GM12891 (cell line): ENCODE measurements around the gene OR51B6. TPM values are rescaled to one million over a fixed set of nuclear protein-coding genes. Genes with fewer than 3 reads are reported as not detected.
"Not testable (repeated sequence)": the region's sequence is repeated elsewhere in the genome, so short reads cannot be mapped to it uniquely, and the experiment has no call there.

Source experiments
- DNase-seq: peaks from one replicate; pipeline ENCODE4 v3.0.0; 2011; ENCODE audit warnings: low spot score; ENCODE audit not compliant: insufficient read length
- FAIRE-seq: peaks from 2 replicates; lab custom pipeline; 2011; peaks lifted over from hg19 to GRCh38; lab: Jason Lieb, UNC
- PAX5 ChIP-seq: IDR thresholded peaks from 2 replicates; pipeline ENCODE4 v1.6.1; 2011; ENCODE audit warnings: low read length, moderate library complexity, mild to moderate bottlenecking; ENCODE audit not compliant: insufficient read depth, severe bottlenecking
- POLR2A ChIP-seq: IDR thresholded peaks from 2 replicates; pipeline ENCODE4 v1.6.1; 2011; ENCODE audit warnings: low read depth, low read length, control low read depth
- POLR2AphosphoS5 ChIP-seq: IDR thresholded peaks from 2 replicates; pipeline ENCODE4 v1.6.1; 2011; ENCODE audit warnings: low read depth, low read length, control low read depth
- POU2F2 ChIP-seq: IDR thresholded peaks from 2 replicates; pipeline ENCODE4 v1.6.1; 2011; ENCODE audit warnings: low read depth, mild to moderate bottlenecking, control low read depth, low read length, moderate library complexity
- SPI1 ChIP-seq: IDR thresholded peaks from 2 replicates; pipeline ENCODE4 v1.6.1; 2011; ENCODE audit warnings: low read depth, low read length, control low read depth
- TAF1 ChIP-seq: IDR thresholded peaks from 2 replicates; pipeline ENCODE4 v1.6.1; 2011; ENCODE audit warnings: low read depth, low read length, control low read depth
- polyA plus RNA-seq: library from polyadenylated mRNA; unstranded; fragments of >200 nt; gene quantifications from one replicate; pipeline ENCODE4 v1.2.1, GENCODE V29; 2012; ENCODE audit warnings: low read depth, missing spikeins, inconsistent platforms; ENCODE audit not compliant: missing spikeins

Gene OR51B6
- not detected for polyA plus RNA-seq

GRCh38 chr11:5351208-5351607 is at the start of gene OR51B6:
OR51B6 (plus strand) TSS chr11:5351508; CDS start chr11:5351508, 0 bp downstream.
- no peak for FAIRE-seq
- no peak for DNase-seq
- no peak for TF ChIP-seq TAF1
- no peak for TF ChIP-seq POLR2A
- TF ChIP-seq POU2F2 = no peak
- no peak for TF ChIP-seq SPI1
- TF ChIP-seq PAX5 = no peak
- no peak for TF ChIP-seq POLR2AphosphoS5

- FAIRE-seq (no peak), DNase-seq (no peak)
- TF ChIP-seq TAF1 (no peak), PAX5 (no peak), POLR2AphosphoS5 (no peak), POU2F2 (no peak), SPI1 (no peak), POLR2A (no peak)
Observed at GRCh38 chr11:5301846-5302245, 49.5 kb upstream of the OR51B6 start, which contains the start of gene OR51B4. OR51B4 (minus strand) TSS chr11:5301946; CDS start chr11:5301946, 0 bp downstream.

- DNase-seq (no peak), FAIRE-seq (no peak)
- TF ChIP-seq POU2F2 (no peak), POLR2AphosphoS5 (no peak), PAX5 (no peak), TAF1 (no peak), POLR2A (no peak), SPI1 (no peak)
Observed at GRCh38 chr11:5303626-5304025, 47.7 kb upstream of the OR51B6 start.

GRCh38 chr11:5304046-5304445 is 47.3 kb upstream of the OR51B6 start:
- FAIRE-seq (no peak), DNase-seq (no peak)
- TF ChIP-seq POLR2AphosphoS5 (no peak), PAX5 (no peak), SPI1 (no peak), POU2F2 (no peak), TAF1 (no peak), POLR2A (no peak)

GRCh38 chr11:5307256-5308019 is 43.9 kb upstream of the OR51B6 start:
- FAIRE-seq (no peak), DNase-seq (no peak)
- TF ChIP-seq SPI1 = no peak

GRCh38 chr11:5310423-5310822 is 40.9 kb upstream of the OR51B6 start:
- DNase-seq = no peak
- no peak for TF ChIP-seq TAF1
- TF ChIP-seq POLR2AphosphoS5 = no peak
- TF ChIP-seq POLR2A = no peak
- TF ChIP-seq PAX5 = no peak
- no peak for TF ChIP-seq POU2F2
- no peak for TF ChIP-seq SPI1
- FAIRE-seq = no peak

- not testable (repeated sequence) for FAIRE-seq, DNase-seq
Observed at GRCh38 chr11:5313326-5314023, 37.8 kb upstream of the OR51B6 start.

- FAIRE-seq = no peak
- no peak for DNase-seq
- TF ChIP-seq PAX5 (no peak), TAF1 (no peak), POLR2A (no peak), POU2F2 (no peak), POLR2AphosphoS5 (no peak), SPI1 (no peak)
Observed at GRCh38 chr11:5317292-5317691, 34.0 kb upstream of the OR51B6 start.

GRCh38 chr11:5324197-5324596 is 27.1 kb upstream of the OR51B6 start, which contains the start of gene OR51B2:
OR51B2 (minus strand) TSS chr11:5324297; CDS start chr11:5324297, 0 bp downstream.
- DNase-seq (no peak), FAIRE-seq (no peak)
- TF ChIP-seq POU2F2 (no peak), POLR2AphosphoS5 (no peak), PAX5 (no peak), POLR2A (no peak), SPI1 (no peak), TAF1 (no peak)

GRCh38 chr11:5335170-5335569 is 16.1 kb upstream of the OR51B6 start:
- no peak for FAIRE-seq
- TF ChIP-seq TAF1 = no peak
- TF ChIP-seq PAX5 = no peak
- TF ChIP-seq POLR2AphosphoS5 = no peak
- no peak for TF ChIP-seq SPI1
- no peak for TF ChIP-seq POLR2A
- no peak for TF ChIP-seq POU2F2

More at GRCh38 chr11:5335170-5335569, 16.1 kb upstream of the OR51B6 start:
- DNase-seq = no peak
